ENCODE measurements around the gene AP1AR. TPM values are rescaled to one million over a fixed set of nuclear protein-coding genes. Genes with fewer than 3 reads are reported as not detected.

The AP1AR gene
- polyA plus RNA-seq, 2 of the 4 experiments (the other 2 are of a cell fraction), result 16.0 to 34.6 TPM

DNA sequence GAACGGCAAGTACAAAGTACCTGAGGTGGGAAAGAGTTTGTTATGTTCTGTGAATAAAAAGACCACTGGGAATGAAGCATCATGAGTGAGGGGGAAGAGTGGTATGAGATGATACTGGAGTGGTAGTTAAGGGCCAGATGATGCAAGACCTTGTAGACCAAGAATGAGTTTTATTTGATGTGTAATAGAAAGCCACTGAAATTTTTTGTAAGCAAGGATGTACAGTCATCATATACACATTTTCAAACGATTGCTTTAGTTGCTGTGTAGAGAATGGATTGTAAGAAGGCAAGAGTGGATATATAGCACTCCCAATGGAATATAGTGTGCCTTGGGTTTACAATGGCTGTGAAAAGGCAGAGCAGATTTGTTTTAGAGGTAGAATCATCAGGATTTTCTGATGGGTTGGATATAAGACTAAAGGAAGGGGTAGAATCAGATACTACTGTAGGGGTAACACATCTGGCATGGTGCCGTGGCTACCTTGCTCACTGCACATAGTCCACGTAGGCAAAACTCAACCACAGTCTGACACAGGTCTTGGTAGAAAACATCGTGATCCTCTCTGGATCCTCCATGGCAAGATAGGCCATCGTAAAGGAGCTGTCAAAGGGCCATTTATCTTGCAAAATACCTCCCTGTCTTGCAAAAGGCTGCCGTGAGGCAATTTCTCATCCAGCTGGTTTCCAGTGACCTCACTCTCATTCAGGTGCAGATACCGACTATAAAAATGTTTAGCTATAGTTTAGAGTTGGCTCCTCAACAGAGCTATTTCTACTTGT lies 39.2 kb downstream of the AP1AR start (continued):
- TF ChIP-seq, protein P1, sequence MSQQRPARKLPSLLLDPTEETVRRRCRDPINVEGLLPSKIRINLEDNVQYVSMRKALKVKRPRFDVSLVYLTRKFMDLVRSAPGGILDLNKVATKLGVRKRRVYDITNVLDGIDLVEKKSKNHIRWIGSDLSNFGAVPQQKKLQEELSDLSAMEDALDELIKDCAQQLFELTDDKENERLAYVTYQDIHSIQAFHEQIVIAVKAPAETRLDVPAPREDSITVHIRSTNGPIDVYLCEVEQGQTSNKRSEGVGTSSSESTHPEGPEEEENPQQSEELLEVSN (IDR thresholded peaks at IDR 0.05; ENCODE audit: borderline replicate concordance, low read depth), result no peak

DNA sequence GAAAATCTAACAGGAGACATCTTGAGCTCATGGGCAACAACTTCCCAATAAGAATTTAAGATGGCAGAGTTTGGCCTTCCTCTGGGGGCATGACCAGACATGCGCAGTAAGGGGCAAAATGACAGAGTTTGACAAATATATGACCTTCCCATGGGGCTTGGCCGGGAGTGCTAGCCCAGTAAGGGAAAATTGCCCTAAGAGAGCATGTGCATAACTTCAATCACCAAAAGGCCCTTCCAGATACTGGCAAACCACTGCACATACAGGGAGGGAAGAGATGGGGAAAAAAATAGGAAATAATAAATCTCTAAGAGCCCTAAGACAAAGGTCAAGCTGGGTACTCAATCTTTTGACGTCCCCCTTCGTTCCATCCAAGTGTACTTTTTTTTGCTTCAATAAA lies 40.7 kb downstream of the AP1AR start:
- CTCF ChIA-PET, result interaction anchor here (1.9 kb wide), 1 partner anchor 173 kb away, joined by 6 read pairs; no protein-coding TSS in a partner anchor
- Histone ChIP-seq H3K9me3 (no peaks in the 10 kb centered on the region), H3K27ac (0 out of 6 replicates have a peak overlapping the region, but pooled peaks of 1 of the 2 experiments have one; percentile 8), H3K4me3 (no peak overlapping the region), H3K4me1 (peaks cover 8% of the 10 kb centered on the region; the same call in 1 of the 3 replicates), H3K4me2 (no peak overlapping the region)
- TF ChIP-seq CBX8 (IDR thresholded peaks at IDR 0.05), result no peak
- TF ChIP-seq JUN (IDR thresholded peaks at IDR 0.05), result no peak
- TF ChIP-seq HEYL (CRISPR knock-in tag; IDR thresholded peaks at IDR 0.05), result no peak
- TF ChIP-seq HOXB13 (CRISPR knock-in tag; IDR thresholded peaks at IDR 0.05; ENCODE audit: low read depth), result no peak
- TF ChIP-seq MAFK (IDR thresholded peaks at IDR 0.05; ENCODE audit: partially characterized antibody), result no peak
- no peak for TF ChIP-seq EP300 (IDR thresholded peaks at IDR 0.05)
- no peak for TF ChIP-seq GATA3 (IDR thresholded peaks at IDR 0.05; ENCODE audit: borderline replicate concordance)
- TF ChIP-seq, protein P2, sequence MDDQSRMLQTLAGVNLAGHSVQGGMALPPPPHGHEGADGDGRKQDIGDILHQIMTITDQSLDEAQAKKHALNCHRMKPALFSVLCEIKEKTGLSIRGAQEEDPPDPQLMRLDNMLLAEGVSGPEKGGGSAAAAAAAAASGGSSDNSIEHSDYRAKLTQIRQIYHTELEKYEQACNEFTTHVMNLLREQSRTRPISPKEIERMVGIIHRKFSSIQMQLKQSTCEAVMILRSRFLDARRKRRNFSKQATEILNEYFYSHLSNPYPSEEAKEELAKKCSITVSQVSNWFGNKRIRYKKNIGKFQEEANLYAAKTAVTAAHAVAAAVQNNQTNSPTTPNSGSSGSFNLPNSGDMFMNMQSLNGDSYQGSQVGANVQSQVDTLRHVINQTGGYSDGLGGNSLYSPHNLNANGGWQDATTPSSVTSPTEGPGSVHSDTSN (IDR thresholded peaks at IDR 0.05), result no peak
- TF ChIP-seq MAZ (IDR thresholded peaks at IDR 0.05; ENCODE audit: borderline replicate concordance, low read depth, low read length), result no peak
- TF ChIP-seq EHF (CRISPR knock-in tag; IDR thresholded peaks at IDR 0.05), result no peak
- TF ChIP-seq, protein P3, sequence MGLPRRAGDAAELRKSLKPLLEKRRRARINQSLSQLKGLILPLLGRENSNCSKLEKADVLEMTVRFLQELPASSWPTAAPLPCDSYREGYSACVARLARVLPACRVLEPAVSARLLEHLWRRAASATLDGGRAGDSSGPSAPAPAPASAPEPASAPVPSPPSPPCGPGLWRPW (IDR thresholded peaks at IDR 0.05), result no peak
- TF ChIP-seq TP53 (CRISPR knock-in tag; IDR thresholded peaks at IDR 0.05), result no peak
- no peak for TF ChIP-seq TFCP2L1 (CRISPR knock-in tag; IDR thresholded peaks at IDR 0.05)
- TF ChIP-seq EHMT2 (IDR thresholded peaks at IDR 0.05; ENCODE audit: low read depth), result no peak
- no peak for TF ChIP-seq CEBPB (IDR thresholded peaks at IDR 0.05)
- DNase-seq (ENCODE audit: low read depth in 1 of 2, low spot score in 1 of 2) (no peak), FAIRE-seq (no peak), ATAC-seq (no peak)
- POLR2A ChIA-PET, result no interaction called here
- 94% methylated on average over 4 of the region's 4 CpGs for WGBS (ENCODE audit: missing lambda C conversion rate)

DNA sequence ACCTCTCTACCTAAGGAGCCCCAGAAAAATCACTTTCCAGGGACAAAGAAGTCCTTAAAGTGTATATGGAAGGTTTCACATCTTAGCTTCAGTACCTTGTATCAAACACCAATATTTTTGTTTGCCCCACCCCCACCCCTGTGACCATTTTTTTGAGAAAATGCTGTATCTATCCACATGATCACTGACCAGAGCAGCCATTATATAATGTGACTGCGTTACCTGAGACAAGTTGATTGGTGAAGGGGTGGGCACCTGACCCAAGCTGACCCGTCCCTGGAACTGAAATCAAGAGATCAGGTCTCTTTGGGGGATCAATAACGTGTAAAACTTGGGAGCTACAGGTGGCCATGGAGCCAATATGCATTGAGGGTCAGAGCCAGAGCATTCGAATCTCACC lies 43.4 kb downstream of the AP1AR start:
- CTCF ChIA-PET, result interaction anchor here (0.9 to 1.0 kb wide), 2 partner anchors 53 to 55 kb away, joined by 3 read pairs; no protein-coding TSS in a partner anchor

More for the DNA sequence above, 43.4 kb downstream of the AP1AR start:
- TF ChIP-seq SREBF2 (IDR thresholded peaks at IDR 0.05) (no peak), TFCP2L1 (CRISPR knock-in tag; IDR thresholded peaks at IDR 0.05) (no peak), JUNB (IDR thresholded peaks at IDR 0.05) (no peak), JUN (IDR thresholded peaks at IDR 0.05) (no peak), CBX2 (IDR thresholded peaks at IDR 0.05; ENCODE audit: borderline replicate concordance, low read depth) (no peak), ZSCAN20 (CRISPR knock-in tag; IDR thresholded peaks at IDR 0.05) (no peak), KDM5A (IDR thresholded peaks at IDR 0.05) (no peak)
- TF ChIP-seq, protein P2 (IDR thresholded peaks at IDR 0.05), result no peak
- TF ChIP-seq, protein P4, sequence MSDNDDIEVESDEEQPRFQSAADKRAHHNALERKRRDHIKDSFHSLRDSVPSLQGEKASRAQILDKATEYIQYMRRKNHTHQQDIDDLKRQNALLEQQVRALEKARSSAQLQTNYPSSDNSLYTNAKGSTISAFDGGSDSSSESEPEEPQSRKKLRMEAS (IDR thresholded peaks at IDR 0.05), result no peak
- no peak overlapping the region for H3K4me2 ChIP-seq
- no peak overlapping the region for H3K4me3 ChIP-seq
- ATAC-seq, result no peak
- POLR2A ChIA-PET, result no interaction called here
- no peak overlapping the region for H3K27ac ChIP-seq
- WGBS (ENCODE audit: missing lambda C conversion rate), result 100% methylated on average over 3 of the region's 4 CpGs
- no peak for DNase-seq (ENCODE audit: low read depth in 1 of 2, low spot score in 1 of 2)
- H3K9me3 ChIP-seq, result no peaks in the 10 kb centered on the region
- no peak for FAIRE-seq
- peaks cover 8% of the 10 kb centered on the region; the same call in 1 of the 3 replicates for H3K4me1 ChIP-seq
